ENCODE results near the gene SMAP2.

GRCh38 chr1:40344597-40344996, 28.9 kb upstream of the SMAP2 start:
- no peak for TF ChIP-seq CTCF (IDR thresholded peaks at IDR 0.05)
- TF ChIP-seq POLR2A (IDR thresholded peaks at IDR 0.05) = no peak
- TF ChIP-seq EP300 (IDR thresholded peaks at IDR 0.05) = peak in 1 of 2 donors; percentile 34
